HEK293 (cell line): ENCODE measurements around the gene DDX31.

Source experiments
- AEBP2 ChIP-seq: fragments of 450-650 bp; formaldehyde crosslinking; IDR thresholded peaks from 2 replicates; pipeline ENCODE4 v1.5.1; 2016; ENCODE audit warnings: missing biosample characterization, missing genetic modification characterization, borderline replicate concordance
- CTCF ChIP-seq: fragments of 450-650 bp; formaldehyde crosslinking; IDR thresholded peaks from 2 replicates; pipeline ENCODE4 v1.5.1; 2016; ENCODE audit warnings: missing biosample characterization, missing genetic modification characterization
- TRIM28 ChIP-seq: IDR thresholded peaks from 2 replicates; pipeline ENCODE4 v1.6.1; 2011; ENCODE audit warnings: low read length, control low read depth, borderline replicate concordance
- ZNF423 ChIP-seq: fragments of 450-650 bp; formaldehyde crosslinking; IDR thresholded peaks from 2 replicates; pipeline ENCODE4 v1.5.1; 2016; ENCODE audit warnings: missing biosample characterization, missing genetic modification characterization
- ZNF785 ChIP-seq: fragments of 450-650 bp; formaldehyde crosslinking; IDR thresholded peaks from 2 replicates; pipeline ENCODE4 v1.5.1; 2016; ENCODE audit warnings: missing biosample characterization, missing genetic modification characterization
- TF ChIP-seq, protein P1 (sequence below): fragments of 450-650 bp; IDR thresholded peaks from 2 replicates; pipeline ENCODE4 v1.5.1; 2018; ENCODE audit warnings: missing biosample characterization, missing genetic modification characterization

DNA sequence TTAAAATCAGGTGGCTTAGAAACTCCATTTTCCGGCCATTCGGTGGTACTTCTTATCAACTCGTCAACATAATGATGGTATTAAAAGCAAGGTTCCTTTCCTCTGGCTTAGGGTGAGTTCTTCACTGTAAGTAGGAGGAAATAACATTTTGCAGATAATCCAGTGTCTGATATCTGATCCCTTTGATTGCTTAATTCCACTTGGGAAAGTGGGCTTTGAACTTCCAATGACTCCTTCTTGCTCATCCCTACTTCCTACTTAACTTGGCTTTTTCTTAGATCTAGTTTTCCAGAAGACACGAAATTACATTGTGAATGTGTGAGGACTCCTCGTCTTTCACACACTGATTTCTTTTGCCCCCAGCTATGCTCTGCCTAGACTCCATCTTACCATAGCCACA, 31.5 kb downstream of the DDX31 start:
- no peak for TF ChIP-seq CTCF (tag by site-specific recombination)
- TF ChIP-seq ZNF785 (tag by site-specific recombination) = no peak
- no peak for TF ChIP-seq TRIM28
- no peak for TF ChIP-seq AEBP2 (tag by site-specific recombination)
- TF ChIP-seq ZNF423 (tag by site-specific recombination) = no peak
- TF ChIP-seq, protein P1, sequence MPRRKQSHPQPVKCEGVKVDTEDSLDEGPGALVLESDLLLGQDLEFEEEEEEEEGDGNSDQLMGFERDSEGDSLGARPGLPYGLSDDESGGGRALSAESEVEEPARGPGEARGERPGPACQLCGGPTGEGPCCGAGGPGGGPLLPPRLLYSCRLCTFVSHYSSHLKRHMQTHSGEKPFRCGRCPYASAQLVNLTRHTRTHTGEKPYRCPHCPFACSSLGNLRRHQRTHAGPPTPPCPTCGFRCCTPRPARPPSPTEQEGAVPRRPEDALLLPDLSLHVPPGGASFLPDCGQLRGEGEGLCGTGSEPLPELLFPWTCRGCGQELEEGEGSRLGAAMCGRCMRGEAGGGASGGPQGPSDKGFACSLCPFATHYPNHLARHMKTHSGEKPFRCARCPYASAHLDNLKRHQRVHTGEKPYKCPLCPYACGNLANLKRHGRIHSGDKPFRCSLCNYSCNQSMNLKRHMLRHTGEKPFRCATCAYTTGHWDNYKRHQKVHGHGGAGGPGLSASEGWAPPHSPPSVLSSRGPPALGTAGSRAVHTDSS (tag by site-specific recombination) = no peak
